GM12878 (cell line): Measurements from ENCODE around the gene AKAP13. TPM values are rescaled to one million over a fixed set of nuclear protein-coding genes. Genes with fewer than 3 reads are reported as not detected.

Source experiments
- ATAC-seq: fragments of 200-7000 bp; cut with Tn5 transposase; 3 replicates; pipeline ENCODE4 v1.9.1; 2020; ENCODE audit warnings: mild to moderate bottlenecking, moderate library complexity
- BruUV-seq: library from RNA; stranded (reverse); fragments of 400-500 nt; replicated peaks from 2 replicates; lab custom pipeline; 2021; lab: Mats Ljungman, UMichigan
- CTCF ChIA-PET: fragments of 300-600 bp; sonication (Branson Sonifier 250); formaldehyde crosslinking; extraction: SDS; loops from one replicate; lab custom pipeline; 2021; ENCODE audit warnings: inconsistent platforms; lab: Yijun Ruan, JAX
- POLR2A ChIA-PET: fragments of 350-600 bp; formaldehyde crosslinking; extraction: SDS; loops from one replicate; lab custom pipeline; 2021; ENCODE audit warnings: inconsistent platforms; lab: Charles Lee
- RAD21 ChIA-PET: fragments of 300-600 bp; sonication (Branson Sonifier 250); formaldehyde crosslinking; loops from one replicate; lab custom pipeline; 2023; ENCODE audit warnings: antibody characterized with exemption; ENCODE audit not compliant: unreplicated experiment; lab: Charles Lee
- SMC1A ChIA-PET: fragments of 300-600 bp; sonication (Branson Sonifier 250); formaldehyde crosslinking; loops from one replicate; lab custom pipeline; 2023; ENCODE audit not compliant: unreplicated experiment, uncharacterized antibody; lab: Charles Lee
- DNase-seq: peaks from one replicate; pipeline ENCODE4 v3.0.0-alpha.2; 2011; ENCODE audit warnings: low read depth, low spot score
- FAIRE-seq: peaks from 3 replicates; lab custom pipeline; 2011; peaks lifted over from hg19 to GRCh38; lab: Jason Lieb, UNC
- H2AFZ ChIP-seq: 2 replicates; pipeline ENCODE4 v1.6.0; 2011; ENCODE audit warnings: low read depth, low read length, control low read depth; ENCODE audit not compliant: control insufficient read depth
- H3K27ac ChIP-seq: 2 replicates; pipeline ENCODE4 v1.5.1; 2011; ENCODE audit warnings: control low read depth; ENCODE audit not compliant: control insufficient read depth, insufficient read depth
- H3K27me3 ChIP-seq, 2 experiments: replicated peaks in 1 of 2; 2 replicates each; pipeline versions ENCODE4 v1.6.0 to v1.6.1; 2011; ENCODE audit warnings: low read length in 1 of 2; ENCODE audit not compliant: control insufficient read depth in 2 of 2, insufficient read depth in 2 of 2
- H3K36me3 ChIP-seq, 2 experiments: 2 replicates each; pipeline ENCODE4 v1.5.1; 2011; ENCODE audit warnings: low read length in 1 of 2; ENCODE audit not compliant: control insufficient read depth in 2 of 2, insufficient read depth in 2 of 2
- H3K4me1 ChIP-seq: 2 replicates; pipeline ENCODE4 v1.6.1; 2011; ENCODE audit warnings: mild to moderate bottlenecking, low read length, moderate library complexity, mixed read lengths; ENCODE audit not compliant: control insufficient read depth, insufficient read depth
- H3K4me2 ChIP-seq: 2 replicates; pipeline ENCODE4 v1.6.0; 2011; ENCODE audit warnings: control low read depth; ENCODE audit not compliant: control insufficient read depth, insufficient read depth
- H3K4me3 ChIP-seq: fragments of 200-600 bp; sonication (generic); 2 replicates; pipeline ENCODE4 v1.5.1; 2016
- H3K79me2 ChIP-seq: 2 replicates; pipeline ENCODE4 v1.6.0; 2011; ENCODE audit warnings: low read length; ENCODE audit not compliant: control insufficient read depth, insufficient read depth
- H3K9ac ChIP-seq: 2 replicates; pipeline ENCODE4 v1.8.0; 2011; ENCODE audit warnings: low read length, control low read depth, mixed read lengths; ENCODE audit not compliant: control insufficient read depth, insufficient read depth
- H3K9me3 ChIP-seq: replicated peaks from 3 replicates; pipeline ENCODE4 v1.5.1; 2011; ENCODE audit warnings: mild to moderate bottlenecking, low read length; ENCODE audit not compliant: control insufficient read depth, insufficient read depth
- H4K20me1 ChIP-seq: 2 replicates; pipeline ENCODE4 v1.6.0; 2011; ENCODE audit not compliant: control insufficient read depth, insufficient read depth
- BCL11A ChIP-seq: IDR thresholded peaks from 2 replicates; pipeline ENCODE4 v1.6.1; 2011; ENCODE audit warnings: low read depth, low read length
- CREM ChIP-seq: IDR thresholded peaks from 2 replicates; pipeline ENCODE4 v1.6.1; 2014; ENCODE audit warnings: antibody characterized with exemption, low read depth
- EED ChIP-seq: sonication (generic); IDR thresholded peaks from 2 replicates; pipeline ENCODE4 v1.6.1; 2016; ENCODE audit warnings: antibody characterized with exemption, low read depth
- IKZF2 ChIP-seq, 2 experiments: fragments of 450-650 bp; IDR thresholded peaks; 2 replicates each; pipeline ENCODE4 v1.6.1; 2017; ENCODE audit warnings: mild to moderate bottlenecking in 2 of 2, moderate library complexity in 2 of 2
- LARP7 ChIP-seq: fragments of 450-650 bp; IDR thresholded peaks from 2 replicates; pipeline ENCODE4 v1.6.1; 2017; ENCODE audit warnings: mild to moderate bottlenecking
- MEF2A ChIP-seq: IDR thresholded peaks from 2 replicates; pipeline ENCODE4 v1.6.1; 2011; ENCODE audit warnings: low read depth, mild to moderate bottlenecking, low read length, moderate library complexity; ENCODE audit not compliant: insufficient read depth
- MEF2B ChIP-seq: fragments of 450-650 bp; IDR thresholded peaks from 2 replicates; pipeline ENCODE4 v1.6.1; 2018; ENCODE audit warnings: mild to moderate bottlenecking, moderate library complexity; ENCODE audit not compliant: partially characterized antibody, poor library complexity, severe bottlenecking
- MTA2 ChIP-seq: fragments of 450-650 bp; IDR thresholded peaks from 2 replicates; pipeline ENCODE4 v1.6.1; 2016; ENCODE audit warnings: low read depth, mild to moderate bottlenecking, moderate library complexity
- RAD51 ChIP-seq: fragments of 450-650 bp; IDR thresholded peaks from 2 replicates; pipeline ENCODE4 v1.6.1; 2016; ENCODE audit warnings: moderate library complexity, mild to moderate bottlenecking, inconsistent platforms
- RELB ChIP-seq: fragments of 450-650 bp; IDR thresholded peaks from 2 replicates; pipeline ENCODE4 v1.6.1; 2017; ENCODE audit warnings: low read depth, mild to moderate bottlenecking, moderate library complexity
- SIX5 ChIP-seq: IDR thresholded peaks from 2 replicates; pipeline ENCODE4 v1.6.1; 2011; ENCODE audit warnings: mild to moderate bottlenecking, low read depth, low read length, moderate library complexity; ENCODE audit not compliant: severe bottlenecking
- TCF3 ChIP-seq: IDR thresholded peaks from 2 replicates; pipeline ENCODE4 v1.6.1; 2012; ENCODE audit warnings: low read depth, mild to moderate bottlenecking, low read length, borderline replicate concordance; ENCODE audit not compliant: insufficient read depth
- YBX1 ChIP-seq: fragments of 450-650 bp; IDR thresholded peaks from 2 replicates; pipeline ENCODE4 v1.6.1; 2016; ENCODE audit warnings: antibody characterized with exemption
- ZBTB40 ChIP-seq: fragments of 450-650 bp; IDR thresholded peaks from 2 replicates; pipeline ENCODE4 v1.6.1; 2016; ENCODE audit warnings: mild to moderate bottlenecking, moderate library complexity, borderline replicate concordance
- ZNF24 ChIP-seq: fragments of 450-650 bp; IDR thresholded peaks from 2 replicates; pipeline ENCODE4 v1.6.1; 2017; ENCODE audit warnings: antibody characterized with exemption, mild to moderate bottlenecking
- whole genome bisulfite sequencing: methylation state at CpG from one replicate; pipeline ENCODE4 v1.1.6; 2016; ENCODE audit warnings: low lambda C conversion rate; ENCODE audit not compliant: insufficient replicate concordance, insufficient coverage; ENCODE audit errors: missing lambda C conversion rate; 5-methylcytosine and 5-hydroxymethylcytosine counted together
- in situ Hi-C: fragments of 300-500 bp; cut with MboI; formaldehyde crosslinking; loops from 9 replicates; pipeline ENCODE4 v1.14.3; 2018; ENCODE audit warnings: mixed read lengths
- intact Hi-C: fragments of 100-400 bp; cut with micrococcal nuclease; formaldehyde crosslinking; loops from one replicate; pipeline ENCODE4 v1.14.2; 2022; ENCODE audit not compliant: unreplicated experiment
- polyA plus RNA-seq, 11 experiments: library from polyadenylated mRNA; depleted of rRNA in 4 of 11; unstranded in 6 of 11; stranded (reverse) in 5 of 11; fragments of >200 nt; fragmentation: Nextera tagmentation in 4 of 11; fragmentation: Illumina TruSeq in 1 of 11; extraction: Ambion mirVana in 4 of 11; extraction: Trizol in 1 of 11; gene quantifications; 1 replicate in 1 of 11; 2 replicates in 10 of 11; pipeline versions ENCODE4 v1.2.1 to v1.2.3, GENCODE V29; 2011 to 2016; ENCODE audit warnings: inconsistent platforms in 2 of 11, missing spikeins in 2 of 11, low read depth in 1 of 11
- total RNA-seq, 4 experiments: library from RNA; depleted of rRNA in 3 of 4; stranded (reverse); fragments of >200 nt in 3 of 4; fragmentation: Illumina TruSeq in 1 of 4; extraction: Trizol in 1 of 4; gene quantifications; 2 replicates each; pipeline versions ENCODE4 v1.2.1 to v1.2.3, GENCODE V29; 2013 to 2021
- TF ChIP-seq, protein P1 (sequence below): fragments of 450-650 bp; IDR thresholded peaks from 2 replicates; pipeline ENCODE4 v1.6.1; 2017; ENCODE audit warnings: mild to moderate bottlenecking

Gene AKAP13
- total and polyA plus RNA-seq, 10 of the 15 experiments (the other 5 are each of a cell fraction or from before 2014, with no cell fraction given), result 14.4 to 74.9 (median 55.1) TPM

DNA sequence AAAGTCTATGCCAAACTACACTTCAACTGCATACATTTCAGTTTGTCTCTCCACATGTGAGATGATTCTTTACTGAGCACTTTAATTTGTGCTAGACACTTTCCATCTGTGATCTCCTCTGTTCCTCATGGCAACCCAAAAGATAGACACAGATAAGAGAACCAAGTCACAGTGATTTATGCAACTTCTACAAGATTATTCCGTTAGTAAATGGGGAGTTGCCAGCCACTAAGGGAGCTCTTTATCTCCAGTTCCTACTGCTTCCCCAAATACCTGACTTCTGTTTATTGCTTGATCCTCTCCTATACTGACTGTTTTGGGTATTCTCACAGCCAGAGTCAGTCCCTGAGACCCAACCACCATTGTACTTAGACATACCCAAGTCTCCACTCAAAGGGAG is 24.1 kb upstream of the AKAP13 start (continued):
- TF ChIP-seq ZNF24 (no peak), IKZF2 (IDR thresholded peaks at IDR 0.05) (no peak), LARP7 (no peak), SIX5 (no peak), EED (no peak)
- TF ChIP-seq, protein P1, sequence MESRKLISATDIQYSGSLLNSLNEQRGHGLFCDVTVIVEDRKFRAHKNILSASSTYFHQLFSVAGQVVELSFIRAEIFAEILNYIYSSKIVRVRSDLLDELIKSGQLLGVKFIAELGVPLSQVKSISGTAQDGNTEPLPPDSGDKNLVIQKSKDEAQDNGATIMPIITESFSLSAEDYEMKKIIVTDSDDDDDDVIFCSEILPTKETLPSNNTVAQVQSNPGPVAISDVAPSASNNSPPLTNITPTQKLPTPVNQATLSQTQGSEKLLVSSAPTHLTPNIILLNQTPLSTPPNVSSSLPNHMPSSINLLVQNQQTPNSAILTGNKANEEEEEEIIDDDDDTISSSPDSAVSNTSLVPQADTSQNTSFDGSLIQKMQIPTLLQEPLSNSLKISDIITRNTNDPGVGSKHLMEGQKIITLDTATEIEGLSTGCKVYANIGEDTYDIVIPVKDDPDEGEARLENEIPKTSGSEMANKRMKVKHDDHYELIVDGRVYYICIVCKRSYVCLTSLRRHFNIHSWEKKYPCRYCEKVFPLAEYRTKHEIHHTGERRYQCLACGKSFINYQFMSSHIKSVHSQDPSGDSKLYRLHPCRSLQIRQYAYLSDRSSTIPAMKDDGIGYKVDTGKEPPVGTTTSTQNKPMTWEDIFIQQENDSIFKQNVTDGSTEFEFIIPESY, result no peak

- H3K79me2 ChIP-seq, result no peaks in the 10 kb centered on the region
- FAIRE-seq (peak; percentile 52), ATAC-seq (peak; percentile 87), DNase-seq (peak; percentile 66)
- peak overlapping the region; percentile 75 for H3K4me2 ChIP-seq
- no peaks in the 10 kb centered on the region for H3K36me3 ChIP-seq
- RAD21 ChIA-PET, result interaction anchor here (0.5 to 3.9 kb wide), 19 partner anchors 8 to 139 kb away, joined by 3 to 32 read pairs (median 4); partner anchors contain the start of gene AKAP13
- H3K4me3 ChIP-seq, result peak overlapping the region; percentile 40; the same call in 1 of the 2 replicates
- H3K9ac ChIP-seq, result no peak overlapping the region
- H3K9me3 ChIP-seq, result no peaks in the 10 kb centered on the region
- SMC1A ChIA-PET, result interaction anchor here (0.8 to 4.1 kb wide), 11 partner anchors 19 to 51 kb away, joined by 3 to 45 read pairs (median 6); partner anchors contain the start of gene AKAP13
- H3K4me1 ChIP-seq, result peaks cover 32% of the 10 kb centered on the region
- intact Hi-C loops, result loop anchor here (2.0 kb wide), 1 partner anchor 19 kb away; the partner anchor contains the start of gene AKAP13
- in situ Hi-C loops, result no loop called here
- 0% methylated on average over 4 of the region's 4 CpGs for WGBS
- no peaks in the 10 kb centered on the region for H3K27me3 ChIP-seq
- CTCF ChIA-PET, result interaction anchor here (0.8 to 2.6 kb wide), 8 partner anchors 11 to 61 kb away, joined by 3 to 9 read pairs (median 5); no protein-coding TSS in a partner anchor
- BruUV-seq, result no TSS peak
- no peaks in the 10 kb centered on the region for H4K20me1 ChIP-seq
- peak overlapping the region; percentile 72 for H3K27ac ChIP-seq
- POLR2A ChIA-PET, result interaction anchor here (0.6 to 1.9 kb wide), 4 partner anchors 19 to 327 kb away, joined by 3 to 8 read pairs (median 3); partner anchors contain the start of gene AKAP13
- no peak overlapping the region for H2AFZ ChIP-seq
- TF ChIP-seq IKZF2 (IDR thresholded peaks at IDR 0.05) (peak; percentile 44 to 48; a peak in 2 of 4 replicates), RAD51 (peak; percentile 31; the same call in 1 of the 2 replicates), MEF2B (peak; percentile 94), ZBTB40 (no peak), BCL11A (peak; percentile 74), TCF3 (no peak), MTA2 (peak; percentile 83), CREM (peak; percentile 52; the same call in 1 of the 2 replicates), YBX1 (no peak), MEF2A (peak; percentile 98), RELB (peak; percentile 79)
Measured at GRCh38 chr15:85361323-85361722, 19.1 kb upstream of the AKAP13 start.
